ENCODE data around the gene TSPAN17. TPM values are rescaled to one million over a fixed set of nuclear protein-coding genes. Genes with fewer than 3 reads are reported as not detected.

Gene TSPAN17
- total RNA-seq, 2 donors from 2014 or later = 25.3 to 31.8 TPM

GRCh38 chr5:176660530-176660859 lies 13.2 kb downstream of the TSPAN17 start:
- peaks cover 0 to 2% of the 10 kb centered on the region in 2 donors for H3K36me3 Mint-ChIP-seq (ENCODE audit: insufficient read depth in 2 of 2)
- no peak overlapping the region for H3K4me3 Mint-ChIP-seq
- ATAC-seq (replicated peaks in 1 of 2) (peak; percentile 38 to 51), DNase-seq (no peak)
- no peaks in the 10 kb centered on the region for H3K9me3 Mint-ChIP-seq
- peaks cover 33% of the 10 kb centered on the region for H3K4me1 Mint-ChIP-seq (ENCODE audit: low read depth)
- H3K27ac Mint-ChIP-seq = no peak overlapping the region
- H3K27me3 Mint-ChIP-seq (ENCODE audit: low read depth) = peaks cover 16% of the 10 kb centered on the region

- H3K36me3 Mint-ChIP-seq (ENCODE audit: insufficient read depth in 2 of 2) = peaks cover 0 to 2% of the 10 kb centered on the region in 2 donors
- DNase-seq = peak; percentile 80 to 87
- no peak overlapping the region for H3K27ac Mint-ChIP-seq
- peaks cover 18% of the 10 kb centered on the region for H3K27me3 Mint-ChIP-seq (ENCODE audit: low read depth)
- peak; percentile 84 to 85 for ATAC-seq (replicated peaks in 1 of 2)
- peaks cover 33% of the 10 kb centered on the region for H3K4me1 Mint-ChIP-seq (ENCODE audit: low read depth)
- H3K4me3 Mint-ChIP-seq = no peak overlapping the region
- H3K9me3 Mint-ChIP-seq = no peaks in the 10 kb centered on the region
These were observed 13.8 kb downstream of the TSPAN17 start for GRCh38 chr5:176660860-176661641.

- Mint-ChIP-seq H3K27ac (no peak overlapping the region), H3K36me3 (ENCODE audit: insufficient read depth in 2 of 2) (no peaks in the 10 kb centered on the region), H3K4me1 (ENCODE audit: low read depth) (peaks cover 33% of the 10 kb centered on the region), H3K9me3 (no peaks in the 10 kb centered on the region), H3K4me3 (no peak overlapping the region), H3K27me3 (ENCODE audit: low read depth) (peaks cover 18% of the 10 kb centered on the region)
- ATAC-seq (replicated peaks in 1 of 2) (no peak), DNase-seq (no peak)
These were observed 14.4 kb downstream of the TSPAN17 start for GRCh38 chr5:176661676-176662075.

- H3K27ac Mint-ChIP-seq = no peak overlapping the region
- H3K36me3 Mint-ChIP-seq (ENCODE audit: insufficient read depth in 2 of 2) = no peaks in the 10 kb centered on the region
- H3K9me3 Mint-ChIP-seq = no peaks in the 10 kb centered on the region
- peaks cover 18% of the 10 kb centered on the region for H3K27me3 Mint-ChIP-seq (ENCODE audit: low read depth)
- peaks cover 31% of the 10 kb centered on the region for H3K4me1 Mint-ChIP-seq (ENCODE audit: low read depth)
- DNase-seq (no peak), ATAC-seq (replicated peaks in 1 of 2) (no peak)
- H3K4me3 Mint-ChIP-seq = no peak overlapping the region
These were observed 15.4 kb downstream of the TSPAN17 start for GRCh38 chr5:176662371-176663333.

GRCh38 chr5:176663566-176663965 lies 16.3 kb downstream of the TSPAN17 start:
- Mint-ChIP-seq H3K27me3 (ENCODE audit: low read depth) (peaks cover 18% of the 10 kb centered on the region), H3K27ac (no peak overlapping the region), H3K9me3 (no peaks in the 10 kb centered on the region), H3K36me3 (ENCODE audit: insufficient read depth in 2 of 2) (no peaks in the 10 kb centered on the region), H3K4me1 (ENCODE audit: low read depth) (peaks cover 22% of the 10 kb centered on the region), H3K4me3 (no peak overlapping the region)
- ATAC-seq (replicated peaks in 1 of 2) = no peak
- DNase-seq = no peak

- ATAC-seq (replicated peaks in 1 of 2) (no peak), DNase-seq (no peak)
- H3K27ac Mint-ChIP-seq = no peak overlapping the region
- H3K36me3 Mint-ChIP-seq (ENCODE audit: insufficient read depth in 2 of 2) = no peaks in the 10 kb centered on the region
- peaks cover 18% of the 10 kb centered on the region for H3K27me3 Mint-ChIP-seq (ENCODE audit: low read depth)
- no peaks in the 10 kb centered on the region for H3K9me3 Mint-ChIP-seq
- no peak overlapping the region for H3K4me3 Mint-ChIP-seq
- H3K4me1 Mint-ChIP-seq (ENCODE audit: low read depth) = peaks cover 14% of the 10 kb centered on the region
These were observed 17.2 kb downstream of the TSPAN17 start for GRCh38 chr5:176664479-176664878.

GRCh38 chr5:176664886-176665285 lies 17.6 kb downstream of the TSPAN17 start:
- Mint-ChIP-seq H3K4me3 (no peak overlapping the region), H3K27ac (no peak overlapping the region), H3K4me1 (ENCODE audit: low read depth) (peaks cover 10% of the 10 kb centered on the region), H3K27me3 (ENCODE audit: low read depth) (peaks cover 18% of the 10 kb centered on the region), H3K36me3 (ENCODE audit: insufficient read depth in 2 of 2) (no peaks in the 10 kb centered on the region), H3K9me3 (no peaks in the 10 kb centered on the region)
- ATAC-seq (replicated peaks in 1 of 2) (no peak), DNase-seq (no peak)

- Mint-ChIP-seq H3K27me3 (ENCODE audit: low read depth) (peaks cover 18% of the 10 kb centered on the region), H3K4me1 (ENCODE audit: low read depth) (peaks cover 4% of the 10 kb centered on the region), H3K36me3 (ENCODE audit: insufficient read depth in 2 of 2) (no peaks in the 10 kb centered on the region), H3K9me3 (no peaks in the 10 kb centered on the region), H3K4me3 (no peak overlapping the region), H3K27ac (no peak overlapping the region)
- no peak for ATAC-seq (replicated peaks in 1 of 2)
- DNase-seq = no peak
These were observed 18.2 kb downstream of the TSPAN17 start for GRCh38 chr5:176665517-176665916.

GRCh38 chr5:176667637-176668036 lies 20.4 kb downstream of the TSPAN17 start:
- Mint-ChIP-seq H3K4me1 (ENCODE audit: low read depth) (no peaks in the 10 kb centered on the region), H3K36me3 (ENCODE audit: insufficient read depth in 2 of 2) (no peaks in the 10 kb centered on the region), H3K27ac (no peak overlapping the region), H3K27me3 (ENCODE audit: low read depth) (peaks cover 29% of the 10 kb centered on the region), H3K4me3 (no peak overlapping the region), H3K9me3 (no peaks in the 10 kb centered on the region)
- ATAC-seq (replicated peaks in 1 of 2) (no peak), DNase-seq (no peak)

GRCh38 chr5:176670449-176670848 lies 23.2 kb downstream of the TSPAN17 start:
- Mint-ChIP-seq H3K4me1 (ENCODE audit: low read depth) (no peaks in the 10 kb centered on the region), H3K9me3 (no peaks in the 10 kb centered on the region), H3K27ac (no peak overlapping the region), H3K27me3 (ENCODE audit: low read depth) (peaks cover 20% of the 10 kb centered on the region), H3K36me3 (ENCODE audit: insufficient read depth in 2 of 2) (no peaks in the 10 kb centered on the region), H3K4me3 (no peak overlapping the region)
- ATAC-seq (replicated peaks in 1 of 2) (no peak), DNase-seq (no peak)

- DNase-seq (no peak), ATAC-seq (replicated peaks in 1 of 2) (no peak)
- Mint-ChIP-seq H3K36me3 (ENCODE audit: insufficient read depth in 2 of 2) (no peaks in the 10 kb centered on the region), H3K27ac (no peak overlapping the region), H3K27me3 (ENCODE audit: low read depth) (peaks cover 17% of the 10 kb centered on the region), H3K4me3 (no peak overlapping the region), H3K4me1 (ENCODE audit: low read depth) (no peaks in the 10 kb centered on the region), H3K9me3 (no peaks in the 10 kb centered on the region)
These were observed 24.1 kb downstream of the TSPAN17 start for GRCh38 chr5:176671399-176671798.

GRCh38 chr5:176671890-176672747 lies 24.8 kb downstream of the TSPAN17 start:
- H3K9me3 Mint-ChIP-seq = no peaks in the 10 kb centered on the region

More at GRCh38 chr5:176671890-176672747, 24.8 kb downstream of the TSPAN17 start:
- H3K27me3 Mint-ChIP-seq (ENCODE audit: low read depth) = peaks cover 21% of the 10 kb centered on the region
- no peak overlapping the region for H3K27ac Mint-ChIP-seq
- no peaks in the 10 kb centered on the region for H3K36me3 Mint-ChIP-seq (ENCODE audit: insufficient read depth in 2 of 2)
- H3K4me3 Mint-ChIP-seq = no peak overlapping the region
- no peak for ATAC-seq (replicated peaks in 1 of 2)
- no peaks in the 10 kb centered on the region for H3K4me1 Mint-ChIP-seq (ENCODE audit: low read depth)
- DNase-seq = no peak

All from activated T-cell treated with anti-CD3 and anti-CD28 coated beads, Interleukin-2, amount 50 U/mL, for 72 hours (primary cell).